Stimulated activated CD4-positive, alpha-beta T cell treated with anti-CD3 and anti-CD28 coated beads, Interleukin-2, amount 100 ng/mL, for 4 hours (primary cell): ENCODE measurements around the gene TELO2.
A peak's percentile ranks its signal among the peaks of the same experiment; 100 is the strongest.
"Not testable (repeated sequence)": the region's sequence is repeated elsewhere in the genome, so short reads cannot be mapped to it uniquely, and the experiment has no call there.

Experiments used
- DNase-seq: peaks from one replicate; pipeline ENCODE4 v3.0.0-alpha.2; 2020; ENCODE audit warnings: low read depth

The TELO2 gene

DNA sequence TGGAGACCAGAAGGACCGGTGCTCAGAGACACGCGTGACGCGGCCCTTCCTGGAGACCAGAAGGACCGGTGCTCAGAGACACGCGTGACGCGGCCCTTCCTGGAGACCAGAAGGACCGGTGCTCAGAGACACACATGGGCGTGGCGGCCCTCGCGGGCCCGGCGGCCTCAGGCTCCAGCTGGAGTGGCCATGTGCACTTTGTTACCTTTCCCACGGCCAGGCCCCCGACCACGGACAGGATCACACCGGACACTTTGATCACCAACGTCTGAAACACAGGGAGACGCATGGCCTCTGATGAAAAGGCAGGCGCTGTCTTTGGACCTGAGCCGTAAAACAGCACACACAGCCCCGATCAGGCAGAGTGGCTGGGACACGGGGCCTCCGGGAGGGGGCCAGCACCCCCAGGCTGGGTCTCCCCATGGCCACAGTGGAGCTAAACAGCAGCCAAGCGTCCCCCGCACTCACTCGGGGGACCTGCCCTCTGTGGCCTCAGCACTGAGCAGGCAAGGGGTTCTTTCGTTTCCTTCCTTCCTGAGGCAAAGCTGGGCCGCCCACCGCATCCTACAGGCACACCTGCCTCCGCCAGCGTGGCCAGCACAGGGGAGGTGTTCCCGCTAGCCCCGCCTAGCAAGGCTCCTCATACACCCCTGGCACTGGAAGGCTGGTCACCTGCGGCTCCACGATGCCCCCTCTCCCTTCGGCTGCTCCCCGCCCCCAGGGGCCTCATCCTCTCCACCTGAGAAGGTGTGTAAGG, 35.5 kb upstream of the TELO2 start:
- DNase-seq: no peak

DNA sequence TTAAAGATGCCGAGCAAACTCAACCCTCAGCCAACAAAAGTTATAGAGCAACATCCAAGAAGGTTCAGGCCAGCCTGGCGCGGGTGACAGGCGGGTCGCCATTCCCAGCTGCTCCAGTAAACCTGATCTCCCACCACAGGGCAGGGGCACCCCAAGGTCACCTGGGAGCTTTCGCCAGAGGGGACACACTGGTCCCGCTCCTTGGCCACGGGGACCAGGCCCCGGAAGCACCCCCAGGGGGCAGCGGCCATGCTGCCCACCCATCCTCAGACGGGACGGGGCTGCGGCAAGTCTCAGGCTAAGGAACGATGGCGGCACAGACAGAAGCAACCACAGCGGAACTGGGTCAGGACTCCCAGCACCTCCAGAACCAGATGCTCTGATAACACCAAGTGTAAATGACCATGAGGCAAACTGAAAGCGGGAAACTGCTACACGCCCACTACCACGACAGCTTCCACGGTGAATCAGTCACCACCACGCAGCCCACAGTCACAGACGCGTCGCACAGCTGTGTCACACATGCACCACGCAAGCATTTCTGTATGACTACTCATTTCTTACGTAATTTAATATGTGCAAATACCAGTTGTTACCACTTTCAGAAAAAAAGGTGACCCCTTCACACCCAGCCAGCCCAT, 34.7 kb upstream of the TELO2 start:
- peak; percentile 6 for DNase-seq

DNA sequence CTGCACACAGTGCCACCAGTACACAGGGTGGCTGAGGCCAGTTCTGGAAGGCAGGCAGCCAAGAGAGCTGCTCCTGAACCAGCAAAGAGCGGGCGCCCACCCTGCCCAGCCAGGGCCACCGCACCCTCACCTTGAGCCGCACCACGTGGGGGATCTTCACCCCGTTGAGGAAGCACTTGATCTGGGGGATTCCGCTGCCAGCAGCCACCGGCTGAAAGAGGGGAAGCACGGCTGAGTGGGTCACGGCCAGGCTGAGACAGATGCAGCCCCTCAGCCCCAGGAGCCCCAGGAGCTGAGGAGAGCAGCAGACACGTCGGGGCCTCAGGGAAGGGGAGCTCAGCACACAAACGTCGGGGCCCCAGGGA, 34.2 kb upstream of the TELO2 start:
- no peak for DNase-seq

DNA sequence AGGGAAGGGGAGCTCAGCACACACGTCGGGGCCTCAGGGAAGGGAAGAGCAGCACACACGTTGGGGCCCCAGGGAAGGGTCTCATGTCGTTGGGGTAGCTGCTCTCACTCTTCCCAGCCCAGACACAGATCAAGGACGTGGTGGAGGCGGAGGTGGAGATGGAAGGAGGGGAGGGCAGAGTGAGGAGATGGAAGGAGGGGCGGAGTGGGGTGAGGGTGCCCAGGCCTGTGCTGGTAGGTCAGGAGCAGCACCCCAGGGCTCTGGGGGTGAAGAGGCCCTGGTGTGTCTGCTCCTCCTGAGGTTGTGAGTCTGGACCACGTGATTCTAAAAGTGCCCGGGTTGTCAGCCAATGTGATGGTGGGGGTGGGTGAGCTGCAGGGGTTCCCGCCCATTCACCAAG, 33.2 kb upstream of the TELO2 start:
- DNase-seq: no peak

DNA sequence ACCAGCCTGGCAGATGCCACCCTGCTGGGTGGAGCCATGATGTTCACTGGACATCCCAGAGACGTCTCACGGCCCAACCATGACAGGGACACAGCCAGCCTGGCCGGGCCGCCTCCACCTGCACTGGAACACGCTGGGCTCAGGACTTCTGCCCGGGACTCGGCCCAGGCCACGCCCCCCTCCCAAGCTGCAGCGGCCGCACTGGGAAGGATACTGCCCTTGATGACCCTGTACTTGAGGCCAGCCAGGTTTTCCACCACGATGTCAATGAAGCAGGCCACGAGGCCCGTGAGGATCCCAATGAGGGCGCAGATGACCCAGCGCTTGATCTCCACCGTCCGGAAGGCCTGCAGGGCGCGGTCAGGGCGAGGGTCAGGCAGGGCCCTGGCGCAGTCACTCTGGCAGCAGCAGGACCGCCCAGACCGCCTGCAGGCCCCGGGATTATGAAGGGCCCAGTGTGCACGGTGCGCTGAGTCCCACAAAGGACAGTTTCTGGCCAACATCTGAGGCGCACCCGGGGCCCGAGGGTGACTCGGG, 32.5 kb upstream of the TELO2 start:
- DNase-seq: no peak

DNA sequence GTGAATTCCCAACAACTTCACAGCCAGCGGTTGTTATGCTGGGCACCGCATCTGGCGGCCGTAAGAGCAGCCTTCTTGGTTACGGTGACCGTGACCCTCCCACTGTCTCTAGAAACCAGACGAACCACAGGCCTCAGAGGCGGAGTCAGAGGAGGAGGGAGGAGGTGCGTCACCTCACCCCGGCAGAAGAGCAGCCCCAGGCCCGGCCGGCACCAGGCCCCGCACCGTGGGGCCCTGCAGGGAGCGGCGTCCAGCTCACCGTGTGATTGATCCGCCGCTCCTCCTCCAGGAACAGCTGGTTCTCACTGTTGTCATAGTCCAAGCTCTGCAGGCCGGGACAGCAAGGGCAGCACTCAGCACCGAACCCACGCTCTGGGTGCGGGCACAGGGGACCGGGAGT, 32.0 kb upstream of the TELO2 start:
- DNase-seq: no peak

DNA sequence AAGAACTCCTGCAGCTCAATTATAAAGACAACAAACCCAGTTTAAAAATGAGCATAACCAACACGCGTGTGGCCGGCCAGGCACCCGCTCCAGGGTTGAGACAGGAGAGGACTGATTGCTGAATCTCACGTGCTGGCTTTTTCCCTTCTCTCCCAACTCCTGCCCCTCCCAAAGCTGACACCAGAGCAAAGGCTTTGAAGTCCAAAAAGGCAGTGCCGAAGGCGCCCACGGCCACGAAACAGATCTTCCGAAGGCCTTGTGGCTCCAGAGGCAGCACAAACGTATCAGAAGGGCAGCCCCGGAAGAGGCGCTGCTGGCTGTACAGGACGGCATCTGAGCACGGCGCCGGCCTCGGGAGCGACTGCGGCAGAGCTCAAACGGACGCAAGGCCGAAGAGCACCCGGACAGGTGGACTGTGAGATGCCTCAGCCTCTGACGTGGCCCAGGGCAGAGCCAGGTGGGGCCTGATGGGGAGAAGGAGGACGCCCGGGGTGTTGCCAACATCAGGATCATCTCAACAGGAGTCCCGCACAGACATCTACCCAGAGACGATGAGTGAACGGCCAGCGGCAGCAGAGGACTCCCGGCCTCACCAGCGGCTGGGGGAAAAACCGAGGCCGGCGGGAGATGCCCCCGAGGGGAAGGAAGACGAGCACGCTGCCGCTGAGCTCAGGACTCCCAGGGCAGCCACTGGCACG, 28.8 kb upstream of the TELO2 start:
- no peak for DNase-seq

DNA sequence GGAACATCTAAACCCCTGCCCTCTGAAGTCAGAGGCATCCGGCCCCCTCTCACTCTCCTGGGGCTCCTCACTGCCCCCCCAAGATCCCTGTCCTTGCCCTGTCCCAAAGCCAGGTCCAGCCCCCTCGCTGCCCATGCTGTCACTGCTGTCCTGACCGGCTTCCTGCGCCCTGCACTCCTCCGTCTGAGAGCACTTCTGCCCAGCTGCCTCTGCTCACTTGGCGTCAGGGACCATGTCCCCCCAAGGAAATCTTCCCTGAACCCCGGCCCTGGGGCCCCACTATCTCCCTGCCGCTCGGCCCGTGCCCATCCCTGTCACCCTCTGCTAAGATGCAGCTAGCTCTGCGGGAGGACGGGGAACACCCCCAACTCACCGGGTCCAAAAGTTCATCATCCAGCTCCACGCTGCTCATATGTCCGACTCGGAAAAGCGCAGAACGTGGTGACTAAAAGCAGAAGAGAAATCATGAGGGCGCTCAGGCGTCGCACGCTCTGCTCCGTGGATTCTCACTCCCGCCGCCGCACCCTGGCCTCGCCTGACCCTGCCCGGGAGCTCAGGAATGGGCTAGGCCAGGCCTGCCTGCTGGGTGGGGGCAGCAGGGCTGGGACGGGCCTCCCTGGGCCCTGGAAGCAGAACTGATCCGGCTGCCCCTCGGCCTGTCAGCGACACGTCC, 28.1 kb upstream of the TELO2 start:
- no peak for DNase-seq

DNA sequence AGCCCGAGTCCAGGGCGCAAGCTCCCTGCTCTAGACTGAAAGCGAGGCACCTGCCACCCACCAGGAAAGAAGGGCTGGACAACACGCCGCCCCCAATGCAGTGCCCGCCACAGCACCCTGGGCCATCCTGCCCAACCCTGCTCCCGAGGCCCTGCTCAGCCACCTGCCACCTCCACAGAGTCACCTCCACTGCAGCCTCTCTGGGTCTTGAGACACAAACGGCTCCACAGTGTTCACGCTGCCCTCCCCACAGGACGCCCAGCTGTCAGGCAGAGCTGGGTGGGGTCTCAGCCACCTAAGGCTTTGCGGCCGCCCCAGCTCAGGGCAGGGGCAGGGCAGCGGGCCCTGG, 27.6 kb upstream of the TELO2 start:
- no peak for DNase-seq

DNA sequence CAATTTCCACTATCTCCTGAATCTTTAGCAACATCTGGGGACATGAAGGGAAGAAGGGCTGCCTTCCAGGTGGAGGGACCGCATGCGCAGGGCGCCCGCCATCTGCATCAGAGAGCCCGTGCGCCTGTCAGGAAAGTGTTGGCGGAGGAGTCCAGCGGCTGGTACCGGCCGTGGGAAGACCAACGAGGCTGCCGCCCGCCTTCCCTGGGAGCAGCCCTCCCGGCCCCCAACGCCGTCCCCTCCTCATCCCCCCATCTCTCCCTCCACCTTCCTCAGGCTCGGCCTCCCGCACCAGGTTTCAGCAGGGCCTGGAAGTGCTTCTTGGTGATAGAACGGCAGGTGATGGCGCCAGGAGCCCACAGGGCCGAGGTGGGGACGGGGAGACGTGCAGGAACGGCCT, 27.1 kb upstream of the TELO2 start:
- no peak for DNase-seq

DNA sequence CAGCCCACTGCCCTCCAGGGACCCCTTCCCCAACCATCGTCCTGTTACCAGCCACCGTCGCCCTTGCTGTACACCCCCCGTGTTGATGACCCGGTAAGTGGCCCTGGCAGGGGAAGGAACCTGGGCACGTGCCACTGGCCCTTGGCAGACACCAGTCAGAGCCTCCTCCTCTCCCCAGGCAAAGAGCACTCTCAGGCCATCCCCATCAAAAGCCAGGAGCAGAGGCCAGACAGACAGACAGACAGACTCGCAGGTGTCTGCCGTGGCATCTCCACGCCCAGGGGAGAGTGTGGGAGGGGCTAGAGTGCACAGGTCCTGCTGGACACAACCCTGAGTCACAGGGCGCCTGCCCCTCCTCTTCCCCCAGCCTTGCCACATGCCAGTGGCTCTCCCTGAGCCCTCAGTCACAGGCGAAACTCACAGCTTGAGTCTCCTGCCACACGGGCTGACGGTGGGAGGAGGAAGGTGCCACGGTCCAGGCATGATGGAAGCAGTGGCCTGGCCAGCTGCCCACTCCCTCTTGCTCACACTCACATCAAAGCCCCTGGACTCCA, 26.1 kb upstream of the TELO2 start:
- DNase-seq: no peak

DNA sequence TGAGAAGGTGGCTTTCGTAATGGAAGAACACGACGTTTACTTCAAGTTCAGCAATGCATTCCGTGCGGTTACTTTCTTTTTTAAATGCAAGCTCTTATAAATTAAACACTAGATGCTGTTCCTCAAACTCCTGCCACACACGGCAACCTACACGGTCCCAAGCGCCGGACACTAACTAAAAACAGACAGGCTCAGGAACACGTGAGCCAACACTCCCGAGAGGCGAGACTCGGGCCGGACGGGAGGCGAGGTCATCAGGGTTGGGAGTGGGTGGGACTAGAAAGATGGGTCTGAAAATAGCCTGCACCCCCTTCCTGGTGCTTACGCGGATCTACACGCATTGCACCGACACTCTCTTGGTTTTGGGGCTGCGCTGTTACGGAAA, 24.7 kb upstream of the TELO2 start:
- no peak for DNase-seq

DNA sequence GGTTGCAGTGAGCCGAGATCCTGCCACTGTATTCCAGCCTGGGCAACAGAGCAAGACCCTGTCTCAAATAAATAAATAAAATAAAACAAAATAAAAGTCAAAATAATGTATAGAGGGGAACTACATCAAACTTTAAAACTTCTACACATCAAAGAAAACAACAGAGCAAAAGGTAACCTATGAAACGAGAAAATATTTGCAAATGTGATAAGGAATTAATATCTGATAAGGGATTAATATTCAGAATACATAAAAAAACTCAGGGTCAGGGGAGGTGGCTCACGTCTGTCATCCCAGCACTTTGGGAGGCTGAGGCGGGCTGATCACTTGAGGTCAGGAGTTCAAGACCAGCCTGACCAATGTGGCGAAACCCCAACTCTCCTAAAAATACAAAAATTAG, 24.0 kb upstream of the TELO2 start:
- DNase-seq: not testable (repeated sequence)

DNA sequence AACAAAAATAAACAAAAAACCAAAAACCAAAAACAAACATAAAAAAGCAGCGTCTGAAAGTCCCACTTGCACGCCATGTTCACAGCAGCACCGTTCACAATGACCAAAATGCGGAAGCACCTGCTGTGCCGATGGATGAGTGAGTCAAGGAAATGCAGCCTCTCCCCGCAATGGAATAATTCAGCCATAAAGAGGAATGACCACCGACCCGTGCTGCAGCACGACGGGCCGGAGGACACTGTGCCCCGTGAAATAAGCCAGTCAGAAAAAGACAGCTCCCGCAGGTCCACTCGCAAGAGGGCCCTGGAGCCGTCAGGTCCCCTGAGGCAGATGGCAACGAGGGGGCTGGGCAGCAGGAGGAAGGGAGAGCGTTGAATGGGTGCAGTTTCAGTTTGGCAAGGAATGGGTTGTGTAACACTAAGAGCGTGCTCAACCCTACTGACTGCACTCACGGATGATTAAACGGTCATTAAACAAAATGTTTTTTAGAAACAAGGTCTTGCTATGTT, 23.4 kb upstream of the TELO2 start:
- no peak for DNase-seq

DNA sequence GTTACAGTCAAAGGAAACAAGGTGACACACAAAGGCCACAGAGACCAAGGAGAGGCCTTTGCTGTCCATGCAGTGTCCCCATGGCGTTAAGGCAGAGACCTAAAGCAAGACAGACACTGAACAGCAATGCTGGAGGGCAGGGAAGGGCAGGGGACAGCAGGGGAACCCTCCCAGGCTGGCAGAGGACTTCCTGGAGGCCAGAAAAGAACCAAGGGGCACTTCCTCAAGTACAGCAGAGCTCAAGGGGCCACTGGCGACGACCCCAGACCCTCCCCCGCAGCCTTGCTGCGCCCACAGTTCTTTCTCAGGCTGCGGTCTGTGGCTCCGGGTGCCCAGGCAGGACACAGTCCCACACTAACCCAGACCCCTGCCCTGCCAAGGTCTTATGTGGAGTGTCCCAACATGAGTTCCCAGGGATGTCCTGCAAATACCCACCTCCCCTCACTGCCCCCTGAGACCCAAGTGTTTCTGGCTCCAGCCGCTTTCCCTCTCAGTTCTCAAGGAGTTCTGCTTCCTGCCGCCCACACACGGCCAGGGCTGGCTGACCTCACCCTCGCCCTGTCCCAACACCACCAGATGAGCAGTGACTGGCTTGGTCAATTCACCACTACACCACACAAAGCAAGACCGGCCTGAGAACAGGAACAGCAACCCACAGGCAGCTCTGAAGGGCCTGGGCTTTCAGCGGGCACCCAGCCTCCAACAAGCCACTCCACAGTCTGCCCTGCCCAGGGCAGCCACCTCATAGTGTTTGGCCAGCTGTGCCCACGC, 22.5 kb upstream of the TELO2 start:
- no peak for DNase-seq

DNA sequence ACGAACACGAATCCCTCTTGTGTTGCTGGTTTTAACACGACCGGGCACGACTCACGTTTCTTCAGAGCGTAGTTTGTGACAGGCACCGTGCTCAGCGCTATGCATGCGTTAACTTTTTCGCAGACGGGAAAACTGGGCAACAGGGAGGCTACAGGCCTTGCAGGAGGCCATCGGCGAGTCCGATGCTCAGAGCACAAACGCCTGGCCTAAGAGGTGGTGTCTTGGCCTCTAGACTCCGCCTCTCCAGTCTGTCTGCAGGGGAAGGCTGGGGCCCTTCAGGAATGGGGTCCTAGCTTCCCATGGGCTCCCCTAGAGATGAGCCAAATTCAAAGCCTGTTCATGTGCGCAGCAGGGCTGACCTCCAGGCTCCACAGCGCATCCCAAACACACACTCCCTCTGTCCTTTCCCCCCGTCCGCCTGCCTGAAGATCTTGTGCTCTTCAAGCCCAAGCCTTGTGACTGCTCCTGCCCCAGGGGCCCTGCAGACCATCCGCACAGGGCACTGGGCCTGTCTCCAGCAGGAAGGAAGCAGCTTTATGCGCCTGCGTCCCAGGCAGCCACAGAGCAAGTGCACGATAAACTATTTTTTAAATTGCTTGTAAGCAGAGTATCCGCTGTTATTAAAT, 21.5 kb upstream of the TELO2 start:
- no peak for DNase-seq

DNA sequence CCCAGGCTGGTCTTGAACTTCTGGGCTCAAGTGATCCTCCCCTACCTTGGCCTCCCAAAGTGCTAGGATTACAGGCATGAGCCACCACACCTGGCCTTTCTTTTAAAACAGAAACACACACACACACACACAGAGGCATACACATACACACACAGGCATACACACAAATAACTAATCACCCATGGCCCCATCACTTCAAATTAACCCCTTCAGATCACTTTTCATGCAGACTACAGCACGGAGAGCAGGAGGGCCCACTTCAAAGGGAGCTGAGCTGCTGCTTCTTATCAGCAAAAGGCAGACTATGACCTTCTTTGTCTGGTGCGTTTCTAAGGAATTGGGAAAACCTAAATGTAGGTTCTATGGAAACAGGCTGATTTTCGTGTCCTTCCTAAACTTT, 20.2 kb upstream of the TELO2 start:
- DNase-seq: no peak

DNA sequence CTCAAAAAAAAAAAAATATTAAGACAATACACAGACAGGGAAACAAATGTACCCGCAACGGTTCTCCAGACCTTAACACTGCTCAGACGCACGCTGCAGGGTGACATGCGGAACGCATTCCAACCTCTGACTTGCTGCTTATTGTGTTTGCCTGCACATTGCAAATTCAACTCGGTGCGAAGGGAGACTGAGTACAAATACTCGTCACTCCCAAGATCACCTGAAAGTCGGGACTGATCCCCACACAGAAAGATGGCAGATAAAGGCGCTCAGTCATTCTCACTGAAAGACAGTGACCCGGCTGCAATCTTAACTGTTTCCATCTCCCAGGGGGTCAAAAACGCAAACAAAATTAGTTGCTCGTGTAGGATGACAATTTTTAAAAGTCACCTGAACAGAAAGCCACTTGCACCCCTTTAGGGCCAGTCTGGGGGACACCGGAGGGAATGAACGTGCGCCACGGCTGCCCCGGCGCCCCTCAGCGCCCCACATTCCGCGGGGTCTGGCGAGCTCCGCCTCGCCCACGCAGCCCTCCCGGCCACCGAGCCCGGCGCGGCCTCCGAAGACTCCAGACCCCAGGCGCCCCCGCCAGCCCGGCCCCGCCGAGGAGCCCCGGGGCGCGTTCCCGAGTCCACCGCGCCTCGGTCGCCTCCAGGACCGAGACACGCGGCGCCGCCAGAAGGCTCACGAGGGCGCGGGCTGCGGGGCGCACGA, 18.9 kb upstream of the TELO2 start:
- DNase-seq: no peak

DNA sequence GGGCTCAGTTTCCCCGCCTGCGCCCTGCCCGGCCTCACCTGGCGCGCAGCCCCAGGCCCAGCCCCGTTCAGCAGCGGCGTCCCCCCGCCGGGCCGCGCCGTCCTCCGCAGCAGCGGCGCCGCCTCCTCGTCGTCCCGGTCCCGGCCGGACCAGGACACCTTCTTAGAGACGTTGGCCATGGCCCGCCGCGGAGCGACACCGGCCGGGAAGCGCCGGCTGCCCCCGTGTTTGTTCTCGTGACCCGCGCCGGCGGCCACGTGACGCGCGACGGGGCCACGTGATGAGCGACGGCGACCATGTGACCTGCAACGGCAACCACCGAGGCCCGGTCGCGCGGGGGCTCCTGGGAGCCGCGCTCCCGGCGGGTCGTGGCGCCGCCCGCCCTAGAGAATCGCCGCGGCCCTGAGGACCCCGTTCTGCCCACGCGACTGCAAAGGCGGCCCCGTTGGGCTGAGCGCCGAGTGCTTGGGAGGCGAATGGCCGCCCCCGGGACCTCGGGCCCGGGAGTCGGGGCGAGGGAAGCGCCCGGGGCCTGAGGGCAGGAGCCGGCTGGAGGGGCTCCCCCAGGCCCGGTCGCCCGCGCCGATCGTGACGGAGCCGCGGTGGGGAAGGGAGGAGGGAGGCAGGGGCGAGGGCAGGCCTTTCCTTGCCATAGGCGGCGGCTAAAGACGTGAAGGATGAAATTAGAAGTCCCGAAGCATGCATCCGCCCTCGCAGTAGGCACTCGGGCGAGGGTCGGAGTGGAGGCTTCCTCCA, 18.2 kb upstream of the TELO2 start, which contains the start of gene CLCN7:
Gene CLCN7, minus strand, starts transcription at position 233 of the 756 bp plus-strand sequence. Its CDS starts 54 bp downstream, at position 179.
- DNase-seq: peak; percentile 79
